DOHH2 (cell line): Measurements from ENCODE around the gene COPG1.

ENCODE experiments used
- H3F3A ChIP-seq: fragments of 200-600 bp; sonication (generic), shearing (Covaris generic); 2 replicates; pipeline ENCODE4 v1.6.0; 2016; ENCODE audit warnings: antibody characterized with exemption, mild to moderate bottlenecking; ENCODE audit not compliant: control insufficient read depth, insufficient read depth
- H3K27ac ChIP-seq: fragments of 200-600 bp; sonication (generic); 2 replicates; pipeline ENCODE4 v1.5.1; 2014; ENCODE audit warnings: low read depth, mild to moderate bottlenecking, low read length, moderate library complexity
- H3K27me3 ChIP-seq: fragments of 200-600 bp; sonication (generic); 2 replicates; pipeline ENCODE4 v1.6.1; 2014; ENCODE audit warnings: mild to moderate bottlenecking, low read length, mixed read lengths; ENCODE audit not compliant: control insufficient read depth
- H3K36me3 ChIP-seq: fragments of 200-600 bp; sonication (generic); 2 replicates; pipeline ENCODE4 v1.6.1; 2014; ENCODE audit warnings: mild to moderate bottlenecking, low read length, moderate library complexity, mixed read lengths; ENCODE audit not compliant: control insufficient read depth
- H3K4me1 ChIP-seq: fragments of 200-600 bp; sonication (generic); 2 replicates; pipeline ENCODE4 v1.6.1; 2014; ENCODE audit warnings: mild to moderate bottlenecking, low read length, mixed read lengths; ENCODE audit not compliant: control insufficient read depth
- H3K4me2 ChIP-seq: fragments of 200-600 bp; sonication (generic); 2 replicates; pipeline ENCODE4 v1.6.0; 2014; ENCODE audit warnings: mild to moderate bottlenecking, low read length, moderate library complexity
- H3K4me3 ChIP-seq: fragments of 200-600 bp; sonication (generic); 2 replicates; pipeline ENCODE4 v1.5.1; 2014; ENCODE audit warnings: mild to moderate bottlenecking, low read length, mixed read lengths
- H3K79me2 ChIP-seq: fragments of 200-600 bp; sonication (generic); 2 replicates; pipeline ENCODE4 v1.6.1; 2014; ENCODE audit warnings: mild to moderate bottlenecking, low read length, mixed read lengths; ENCODE audit not compliant: control insufficient read depth
- H3K9me2 ChIP-seq: fragments of 200-600 bp; sonication (generic); replicated peaks from 2 replicates; pipeline ENCODE4 v1.6.1; 2014; ENCODE audit warnings: mild to moderate bottlenecking, low read length, mixed read lengths; ENCODE audit not compliant: control insufficient read depth
- H3K9me3 ChIP-seq: fragments of 200-600 bp; sonication (generic); 2 replicates; pipeline ENCODE4 v1.6.1; 2014; ENCODE audit warnings: antibody characterized with exemption, low read length, mixed read lengths; ENCODE audit not compliant: control insufficient read depth, insufficient read depth
- H4K20me1 ChIP-seq: fragments of 200-600 bp; sonication (generic); 2 replicates; pipeline ENCODE4 v1.6.0; 2014; ENCODE audit warnings: low read depth, mild to moderate bottlenecking, antibody characterized with exemption, low read length, moderate library complexity; ENCODE audit not compliant: control insufficient read depth, insufficient read depth
- CTCF ChIP-seq: fragments of 200-600 bp; sonication (generic); IDR thresholded peaks from one replicate; pipeline ENCODE4 v1.5.1; 2014; ENCODE audit warnings: antibody characterized with exemption, mild to moderate bottlenecking, low read depth, low read length; ENCODE audit not compliant: poor library complexity, severe bottlenecking
- EZH2phosphoT487 ChIP-seq: fragments of 200-600 bp; sonication (generic); IDR thresholded peaks from 2 replicates; pipeline ENCODE4 v1.6.1; 2017; ENCODE audit warnings: borderline replicate concordance, mild to moderate bottlenecking, antibody characterized with exemption, low read length, moderate library complexity, mixed read lengths

The COPG1 gene

GRCh38 chr3:129207479-129207878, 41.9 kb upstream of the COPG1 start:
- H3K4me1 ChIP-seq = no peaks in the 10 kb centered on the region
- no peaks in the 10 kb centered on the region for H3K79me2 ChIP-seq
- H3K9me2 ChIP-seq = no peaks in the 10 kb centered on the region
- H3K9me3 ChIP-seq = no peaks in the 10 kb centered on the region
- H3K4me3 ChIP-seq = no peak overlapping the region
- H3K4me2 ChIP-seq = no peak overlapping the region
- H3K36me3 ChIP-seq = no peaks in the 10 kb centered on the region
- H3K27ac ChIP-seq = no peak overlapping the region
- H4K20me1 ChIP-seq = no peaks in the 10 kb centered on the region
- 0 out of 2 replicates have a peak, but pooled peaks cover 2% of the 10 kb centered on the region for H3F3A ChIP-seq
- no peaks in the 10 kb centered on the region; the same call in 1 of the 2 replicates for H3K27me3 ChIP-seq
- TF ChIP-seq CTCF (no peak), EZH2phosphoT487 (no peak)

GRCh38 chr3:129211345-129211744, 38.1 kb upstream of the COPG1 start:
- Histone ChIP-seq H3K9me3 (no peaks in the 10 kb centered on the region), H4K20me1 (no peaks in the 10 kb centered on the region), H3K4me2 (no peak overlapping the region), H3K4me3 (no peak overlapping the region), H3K27me3 (no peaks in the 10 kb centered on the region; the same call in 1 of the 2 replicates), H3K79me2 (no peaks in the 10 kb centered on the region), H3K36me3 (no peaks in the 10 kb centered on the region), H3K4me1 (no peaks in the 10 kb centered on the region), H3K27ac (no peak overlapping the region), H3K9me2 (no peaks in the 10 kb centered on the region), H3F3A (no peaks in the 10 kb centered on the region)
- TF ChIP-seq CTCF (no peak), EZH2phosphoT487 (no peak)

- Histone ChIP-seq H3K4me2 (no peak overlapping the region), H3K4me1 (no peaks in the 10 kb centered on the region), H3F3A (no peaks in the 10 kb centered on the region), H3K27ac (no peak overlapping the region), H3K27me3 (no peaks in the 10 kb centered on the region; the same call in 1 of the 2 replicates), H3K9me2 (no peaks in the 10 kb centered on the region), H3K9me3 (no peaks in the 10 kb centered on the region), H3K79me2 (no peaks in the 10 kb centered on the region), H3K4me3 (no peak overlapping the region), H4K20me1 (no peaks in the 10 kb centered on the region), H3K36me3 (no peaks in the 10 kb centered on the region)
- TF ChIP-seq CTCF (no peak), EZH2phosphoT487 (no peak)
Measured at GRCh38 chr3:129211772-129212171, 37.6 kb upstream of the COPG1 start.

GRCh38 chr3:129213238-129213637, 36.2 kb upstream of the COPG1 start:
- Histone ChIP-seq H3K27ac (no peak overlapping the region), H3F3A (no peaks in the 10 kb centered on the region), H3K4me3 (no peak overlapping the region), H3K4me1 (no peaks in the 10 kb centered on the region), H3K9me3 (no peaks in the 10 kb centered on the region), H3K36me3 (no peaks in the 10 kb centered on the region), H3K4me2 (no peak overlapping the region), H3K79me2 (no peaks in the 10 kb centered on the region), H4K20me1 (no peaks in the 10 kb centered on the region), H3K27me3 (no peaks in the 10 kb centered on the region; the same call in 1 of the 2 replicates), H3K9me2 (no peaks in the 10 kb centered on the region)
- TF ChIP-seq CTCF (no peak), EZH2phosphoT487 (no peak)
